GM19468 (cell line): ENCODE data around the gene NDE1.
"Not testable (repeated sequence)": the region's sequence is repeated elsewhere in the genome, so short reads cannot be mapped to it uniquely, and the experiment has no call there.

Source experiments
- ATAC-seq: cut with Tn5 transposase; IDR thresholded peaks from one replicate; pipeline ENCODE4 v1.9.1; 2021; ENCODE audit warnings: mild to moderate bottlenecking, moderate library complexity, moderate number of reproducible peaks; ENCODE audit not compliant: unreplicated experiment; ENCODE audit errors: extremely low read depth

The NDE1 gene

DNA sequence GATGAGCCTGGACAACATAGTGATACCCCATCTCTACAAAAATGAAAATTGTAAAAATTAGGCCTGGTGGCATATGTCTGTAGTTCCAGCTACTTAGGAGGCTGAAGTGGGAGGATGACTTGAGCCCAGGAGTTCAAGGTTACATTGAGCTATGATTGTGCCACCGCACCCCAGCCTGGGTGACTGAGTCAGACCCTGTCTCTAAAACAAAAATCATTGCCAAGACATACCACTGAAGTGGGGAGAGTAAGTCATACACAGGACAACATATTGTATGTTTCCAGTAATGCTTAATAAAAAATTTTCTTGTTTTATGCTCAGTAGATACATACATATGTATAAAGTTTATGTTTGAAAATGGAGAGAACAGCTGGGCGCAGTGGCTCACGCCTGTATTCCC, 39.2 kb downstream of the NDE1 start:
- no peak for ATAC-seq

DNA sequence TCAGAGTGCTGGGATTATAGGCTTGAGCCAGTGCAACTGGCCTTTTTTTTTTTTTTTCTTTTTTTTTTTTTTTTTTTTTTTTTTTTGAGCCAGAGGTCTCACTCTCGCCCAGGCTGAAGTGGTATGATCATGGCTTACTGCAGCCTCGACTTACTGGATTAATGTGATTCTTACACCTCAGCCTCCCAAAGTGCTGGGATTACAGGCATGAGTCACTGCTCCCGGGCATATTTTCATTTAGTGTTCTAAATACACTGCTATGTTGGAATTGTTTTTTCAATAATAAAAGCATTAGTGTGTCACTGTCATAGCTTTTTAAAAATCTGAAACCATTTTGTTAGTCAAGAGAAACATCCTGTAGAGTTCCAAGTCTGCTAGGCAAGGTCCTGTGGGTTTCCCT, 40.3 kb downstream of the NDE1 start:
- no peak for ATAC-seq

DNA sequence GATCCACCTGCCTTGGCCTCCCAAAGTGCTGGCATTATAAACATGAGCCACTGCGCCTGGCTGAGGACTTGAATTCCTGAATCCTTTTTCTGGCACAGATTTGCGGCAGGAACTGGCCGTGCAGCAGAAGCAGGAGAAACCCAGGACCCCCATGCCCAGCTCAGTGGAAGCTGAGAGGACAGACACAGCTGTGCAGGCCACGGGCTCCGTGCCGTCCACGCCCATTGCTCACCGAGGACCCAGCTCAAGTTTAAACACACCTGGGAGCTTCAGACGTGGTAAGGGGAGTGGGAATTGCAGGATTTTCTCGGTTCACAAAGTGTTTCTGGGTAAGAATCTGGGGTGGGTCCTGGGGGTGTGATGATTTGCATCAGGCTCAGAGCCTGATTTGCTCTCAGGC, 41.0 kb downstream of the NDE1 start:
- ATAC-seq = no peak

DNA sequence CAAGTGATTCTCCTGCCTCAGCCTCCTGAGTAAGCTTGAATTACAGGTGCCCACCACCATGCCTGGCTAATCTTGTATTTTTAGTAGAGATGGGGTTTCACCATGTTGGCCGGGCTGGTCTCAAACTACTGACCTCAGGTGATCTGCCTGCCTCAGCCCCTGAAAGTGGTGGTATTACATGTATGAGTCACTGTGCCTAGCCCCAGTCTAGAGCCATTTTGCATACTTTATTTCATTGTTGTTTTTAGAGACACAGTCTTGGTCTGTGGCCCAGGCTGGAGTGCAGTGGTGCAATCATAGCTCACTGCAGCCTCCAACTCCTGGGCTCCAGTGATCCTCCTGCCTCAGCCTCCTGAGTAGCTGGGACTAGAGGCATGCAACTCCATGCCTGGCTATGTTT, 42.5 kb downstream of the NDE1 start:
- not testable (repeated sequence) for ATAC-seq

DNA sequence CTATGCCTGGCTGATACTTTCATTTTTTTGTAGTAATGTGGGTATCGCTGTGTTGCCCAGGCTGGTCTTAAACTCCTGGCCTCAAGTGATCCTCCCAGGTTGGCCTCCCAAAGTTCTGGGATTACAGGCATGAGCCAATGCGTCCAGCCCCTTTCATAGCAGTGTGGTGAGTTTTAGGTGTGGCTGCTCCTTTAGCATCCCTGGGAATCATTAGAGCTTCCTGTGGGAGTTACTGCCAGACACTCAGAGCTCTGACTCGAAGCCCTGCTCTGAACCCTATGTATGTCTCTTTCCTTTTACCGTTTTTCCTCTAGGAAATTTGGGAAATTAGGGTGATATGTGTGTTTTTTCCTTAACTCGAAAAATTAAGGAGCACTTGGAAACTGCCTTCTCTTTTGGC, 44.5 kb downstream of the NDE1 start:
- ATAC-seq = no peak

DNA sequence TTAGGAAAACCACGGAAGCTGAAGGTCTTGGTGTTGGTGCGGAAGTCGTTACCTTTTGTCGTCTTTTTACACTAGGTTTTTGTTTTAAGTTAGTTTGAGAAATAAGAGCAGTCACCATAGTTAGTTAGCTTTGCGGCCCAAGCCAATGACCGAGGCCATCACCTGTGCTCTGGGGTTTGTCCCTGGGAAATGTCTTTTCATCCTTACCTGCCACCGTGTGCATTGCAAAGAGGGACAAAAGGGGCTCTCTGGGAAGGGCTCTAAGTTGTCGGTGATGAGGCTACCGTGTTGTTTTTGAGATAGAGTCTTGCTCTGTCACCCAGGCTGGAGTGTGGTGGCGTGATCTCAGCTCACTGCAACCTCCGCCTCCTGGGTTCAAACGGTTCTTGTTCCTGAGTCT, 49.8 kb downstream of the NDE1 start:
- ATAC-seq = no peak

DNA sequence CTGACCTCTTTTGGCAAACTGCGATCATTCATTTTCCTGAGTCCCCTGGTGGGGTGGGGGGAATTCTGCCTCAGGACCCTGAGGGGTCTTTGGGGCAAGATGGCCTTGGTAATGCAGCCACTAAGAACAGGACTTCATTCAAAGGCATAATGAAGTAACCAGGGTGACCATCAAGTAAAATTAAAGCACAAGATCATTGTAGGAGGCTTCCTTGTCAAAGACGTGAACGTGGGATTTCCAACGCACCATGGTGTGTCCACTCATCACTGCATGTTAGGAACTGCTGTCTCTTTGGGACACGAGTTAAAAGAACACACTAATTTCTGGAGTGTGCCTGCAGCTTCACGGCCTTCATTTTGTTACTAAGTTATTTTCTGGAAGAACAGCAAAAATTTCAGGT, 51.3 kb downstream of the NDE1 start:
- no peak for ATAC-seq

DNA sequence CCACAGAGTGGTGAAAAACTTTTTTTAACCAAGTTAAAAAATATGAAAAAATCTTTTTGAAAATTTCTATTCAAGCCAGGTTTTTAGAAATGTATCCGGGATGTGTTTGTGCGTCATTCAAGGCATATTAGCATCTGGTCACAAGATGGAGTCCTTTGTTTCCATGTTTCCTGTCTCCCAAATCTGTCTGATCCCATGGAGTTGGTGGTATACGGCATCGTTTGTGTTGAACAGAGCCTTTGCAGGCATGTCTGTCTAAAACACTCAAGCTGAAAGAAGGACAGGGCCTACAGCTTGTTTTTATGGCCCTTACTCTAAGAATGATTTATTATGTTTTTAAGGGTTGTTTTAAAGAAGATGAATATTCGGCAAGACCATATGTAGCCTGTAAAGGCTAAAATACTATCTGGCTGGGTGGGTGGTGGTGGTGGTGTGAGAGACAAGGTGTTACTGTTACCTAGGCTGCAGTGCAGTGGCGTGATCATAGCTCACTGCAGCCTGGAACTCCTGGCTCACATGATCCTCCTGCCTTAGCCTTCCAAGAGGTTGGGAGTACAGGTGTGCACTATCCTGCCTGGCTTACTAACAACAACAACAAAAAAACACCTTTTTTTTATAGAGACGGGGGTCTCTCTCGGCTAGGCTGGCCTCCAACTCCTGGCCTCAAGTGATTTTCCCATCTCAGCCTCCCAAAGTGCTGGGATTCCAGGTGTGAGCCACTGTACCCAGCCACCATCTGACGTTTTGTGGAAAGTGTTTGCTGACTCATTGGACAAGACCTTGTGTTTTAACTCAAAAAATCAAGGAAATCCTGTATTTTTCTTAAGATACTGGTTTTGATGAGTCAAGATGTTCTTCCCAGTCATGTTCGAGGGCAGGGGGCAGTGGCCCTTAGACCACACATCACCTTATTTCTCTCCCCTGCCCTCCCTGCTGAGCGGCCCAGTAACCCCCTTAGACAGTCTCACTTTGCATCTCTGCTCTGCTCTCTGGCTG, 52.2 kb downstream of the NDE1 start:
- no peak for ATAC-seq

DNA sequence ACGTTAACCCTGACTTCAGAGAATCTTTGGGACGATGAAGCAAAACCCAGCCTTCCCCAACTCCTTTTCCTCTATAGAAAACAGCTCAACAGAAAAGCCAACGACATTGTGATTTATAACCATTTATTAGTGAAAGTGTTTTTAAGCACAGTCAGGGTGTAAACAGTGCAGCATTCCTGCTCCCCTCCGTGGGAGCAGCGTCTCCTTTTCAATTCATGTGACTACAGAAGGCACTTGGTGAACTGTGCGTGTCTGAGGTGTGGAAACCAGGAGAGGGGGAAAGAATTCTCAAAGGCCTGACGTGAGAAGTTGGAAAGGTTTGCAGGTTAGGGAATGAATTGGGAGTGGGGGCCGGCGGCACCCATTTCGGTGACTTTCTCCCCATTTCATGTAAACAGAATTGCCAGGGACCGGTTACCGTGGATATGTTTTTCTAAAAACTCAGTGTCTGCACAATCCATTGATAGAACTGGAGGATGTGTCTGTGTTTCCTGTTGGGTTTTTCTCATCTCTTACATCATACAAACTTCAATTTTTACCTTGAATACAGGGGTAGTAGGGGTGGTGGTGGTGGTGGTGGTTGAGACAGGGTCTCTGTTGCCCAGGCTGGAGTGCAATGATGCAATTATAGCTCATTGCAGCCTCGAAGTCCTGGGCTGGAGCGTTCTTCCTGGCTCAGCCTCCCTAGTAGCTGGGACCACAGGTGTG, 53.1 kb downstream of the NDE1 start:
- ATAC-seq = no peak

DNA sequence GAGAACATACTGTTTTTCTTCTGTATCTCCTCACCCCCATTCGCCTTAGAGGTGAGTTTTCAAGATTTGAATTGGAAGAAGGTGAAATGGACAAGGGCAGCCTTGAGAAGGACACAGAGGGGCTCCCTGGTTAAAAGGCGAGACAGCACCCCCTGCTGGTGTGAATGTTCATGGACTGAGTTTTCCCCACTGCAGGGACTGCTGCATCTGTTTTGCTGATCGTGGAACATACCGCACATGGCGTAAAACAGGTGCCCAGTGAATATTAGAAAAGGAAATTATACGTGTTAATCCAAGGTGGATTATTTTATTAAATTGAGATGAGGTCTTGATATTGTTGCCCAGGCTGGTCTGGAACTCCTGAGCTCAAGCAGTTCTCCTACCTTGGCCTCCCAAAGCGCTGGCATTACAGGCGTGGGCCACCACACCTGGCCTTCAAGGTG, 54.5 kb downstream of the NDE1 start:
- no peak for ATAC-seq

DNA sequence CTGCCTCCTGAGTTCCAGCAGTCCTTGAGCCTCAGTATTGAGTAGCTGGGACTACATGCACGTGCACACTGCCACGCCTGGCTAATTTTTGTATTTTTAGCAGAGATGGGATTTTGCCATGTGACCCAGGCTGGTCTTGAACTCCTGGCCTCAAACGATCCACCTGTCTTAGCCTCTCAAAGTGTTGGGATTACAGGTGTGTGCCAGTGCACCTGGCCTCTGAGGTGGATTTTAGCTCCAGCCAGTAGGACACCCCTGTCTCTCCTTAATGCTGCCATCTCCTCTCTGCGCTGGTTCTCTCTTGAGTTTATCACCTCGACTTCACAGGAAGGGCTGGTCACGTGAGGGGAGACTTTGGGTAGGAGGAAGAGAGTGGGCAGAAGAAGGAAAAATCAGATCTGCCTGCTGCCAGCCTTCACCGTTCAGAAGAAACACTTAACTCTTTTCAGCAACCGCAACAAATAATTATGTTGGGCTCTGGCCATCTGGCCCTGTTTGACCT, 55.1 kb downstream of the NDE1 start:
- no peak for ATAC-seq

DNA sequence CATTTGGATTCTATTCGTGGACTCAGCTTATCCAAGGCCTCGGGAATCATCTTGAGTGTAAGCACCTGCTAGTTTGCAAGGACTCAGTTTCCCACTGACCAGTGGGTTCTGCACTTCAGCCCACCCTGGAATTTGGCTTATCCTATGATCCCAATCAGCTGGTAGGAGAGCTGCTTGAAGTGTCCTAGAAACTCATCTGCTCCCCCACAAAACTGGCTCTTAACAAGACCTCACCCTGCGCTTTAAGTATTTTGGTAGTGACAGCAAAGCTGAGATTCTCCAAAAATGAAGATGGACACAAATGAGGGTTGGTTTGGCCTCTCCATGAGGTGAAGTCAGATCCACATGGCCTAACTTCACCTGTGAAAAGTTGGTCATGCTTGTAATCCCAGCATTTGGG, 57.3 kb downstream of the NDE1 start:
- no peak for ATAC-seq

DNA sequence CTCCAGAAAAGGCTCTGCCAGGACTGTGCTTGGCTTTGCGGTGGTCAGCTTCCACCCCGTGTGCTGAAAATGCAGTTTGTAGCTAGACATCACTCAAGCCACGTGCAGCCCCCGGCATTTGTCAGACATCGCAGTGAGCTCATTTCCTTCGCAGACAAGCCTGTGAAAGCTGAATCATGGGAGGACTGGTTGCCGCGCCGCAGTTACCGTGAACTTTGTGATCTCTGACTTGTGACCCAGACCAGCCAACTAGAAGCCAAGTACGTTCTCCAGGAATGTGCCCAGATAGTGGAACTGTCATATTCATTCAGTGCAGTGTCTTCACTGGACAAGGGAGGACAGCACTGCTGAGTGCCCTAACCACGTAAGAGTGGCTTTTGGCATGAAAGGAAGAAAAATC, 58.1 kb downstream of the NDE1 start:
- ATAC-seq = no peak

DNA sequence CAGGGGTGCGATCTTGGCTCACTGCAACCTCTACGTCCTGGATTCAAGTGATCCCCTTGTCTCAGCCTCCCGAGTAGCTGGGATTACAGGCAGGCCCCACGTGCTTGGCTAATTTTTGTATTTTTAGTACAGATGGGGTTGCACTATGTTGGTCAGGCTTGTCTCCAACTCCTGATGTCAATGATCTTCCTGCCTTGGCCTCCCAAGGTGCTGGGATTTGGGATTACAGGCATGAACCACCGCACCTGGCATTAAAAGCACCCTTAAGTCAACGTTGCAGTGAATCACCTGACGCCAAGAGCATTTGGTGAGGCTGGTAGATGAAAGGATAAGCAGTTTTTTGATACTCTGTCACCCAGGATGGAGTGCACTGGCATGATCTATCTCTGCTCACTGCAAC, 59.0 kb downstream of the NDE1 start:
- no peak for ATAC-seq

DNA sequence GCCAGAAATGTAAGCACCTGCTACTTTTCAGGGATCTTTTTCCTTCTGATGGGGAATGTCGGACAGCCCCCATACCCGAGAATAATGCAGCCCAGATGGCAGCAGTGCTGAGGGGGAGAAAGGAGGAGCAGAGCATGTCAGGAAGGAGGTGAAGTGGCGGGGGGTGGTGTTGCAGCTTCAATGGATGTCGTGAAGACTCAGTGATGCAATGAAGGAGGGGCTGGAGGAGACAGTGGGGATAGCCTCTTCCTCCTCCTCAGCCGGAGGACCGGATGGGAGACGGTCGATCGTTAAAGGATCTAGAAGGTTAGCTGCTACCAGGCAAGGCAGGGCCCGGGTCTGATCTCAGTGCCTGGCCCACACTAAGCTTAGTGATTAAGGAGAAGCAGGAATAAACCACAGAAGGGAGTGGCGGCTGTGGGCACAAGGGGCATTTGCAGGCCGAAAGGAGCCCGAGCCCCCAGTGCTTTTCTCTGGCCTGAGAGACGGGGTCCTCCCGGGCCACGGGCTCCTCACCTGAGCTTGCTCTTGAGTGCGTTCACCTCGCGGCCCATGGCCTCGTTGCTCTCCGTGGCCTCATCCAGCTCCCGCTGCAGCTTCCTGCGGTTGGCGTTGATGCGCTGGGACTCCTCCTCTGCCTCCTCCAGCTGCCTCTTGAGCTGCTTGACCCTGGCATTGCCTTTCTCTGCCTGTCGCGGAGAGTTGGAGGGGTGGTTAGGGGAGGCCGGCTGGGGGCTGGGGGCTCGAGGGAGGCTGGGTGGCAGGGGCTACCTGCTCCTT, 64.5 kb downstream of the NDE1 start:
- no peak for ATAC-seq

DNA sequence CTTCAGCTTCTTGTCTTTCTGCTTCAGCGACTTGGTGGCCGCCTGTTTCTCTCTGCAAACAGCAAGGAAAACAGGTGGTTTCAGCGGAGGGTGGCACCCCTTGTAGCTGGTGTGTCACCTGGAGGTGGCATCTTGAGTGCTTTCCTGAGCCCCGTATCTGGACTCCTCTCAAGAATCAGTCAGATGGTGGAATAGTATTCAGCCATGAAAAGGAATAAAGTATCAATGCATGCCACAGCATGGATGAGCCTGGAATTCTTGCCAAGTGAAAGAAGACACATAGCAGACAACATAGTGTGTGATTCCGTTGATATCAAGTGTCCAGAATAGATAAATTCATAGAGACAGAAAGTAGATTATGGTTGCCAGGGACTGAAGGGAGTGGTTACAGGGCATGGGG, 65.2 kb downstream of the NDE1 start:
- no peak for ATAC-seq

DNA sequence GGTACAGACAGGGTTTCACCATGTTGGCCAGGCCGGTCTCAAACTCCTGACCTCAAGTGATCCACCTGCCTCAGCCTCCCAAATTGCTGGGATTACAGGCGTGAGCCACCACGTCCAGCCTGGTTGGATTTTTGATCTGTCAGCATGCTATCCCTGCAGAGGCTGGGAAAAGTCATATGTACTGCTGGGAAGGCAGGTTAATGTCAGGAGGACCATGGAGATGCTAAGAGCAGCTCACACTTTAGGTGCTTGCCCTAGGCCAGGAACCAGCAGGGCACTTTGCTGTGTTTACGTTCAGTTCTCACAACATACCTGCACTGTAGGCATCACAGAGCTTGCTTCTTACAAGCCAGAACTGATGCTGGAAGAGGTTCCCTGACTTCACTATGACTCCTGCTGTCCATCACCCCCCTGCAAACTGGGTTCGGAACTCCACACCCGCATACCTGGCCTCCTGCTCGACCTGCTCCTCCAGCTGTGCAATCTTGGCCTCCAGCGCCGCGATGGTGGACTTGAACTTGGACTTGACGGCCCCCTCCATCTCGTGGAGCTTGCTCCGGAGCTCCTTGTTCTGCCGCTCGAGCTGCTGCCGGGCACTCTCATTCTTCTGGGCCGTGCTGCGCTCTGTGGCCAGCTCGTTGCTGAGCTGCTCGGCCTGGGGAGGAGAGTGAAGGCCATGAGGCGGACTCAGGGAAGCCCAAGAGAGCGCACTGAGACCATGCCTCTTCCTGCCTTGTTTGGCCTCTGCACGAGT, 66.8 kb downstream of the NDE1 start:
- no peak for ATAC-seq

DNA sequence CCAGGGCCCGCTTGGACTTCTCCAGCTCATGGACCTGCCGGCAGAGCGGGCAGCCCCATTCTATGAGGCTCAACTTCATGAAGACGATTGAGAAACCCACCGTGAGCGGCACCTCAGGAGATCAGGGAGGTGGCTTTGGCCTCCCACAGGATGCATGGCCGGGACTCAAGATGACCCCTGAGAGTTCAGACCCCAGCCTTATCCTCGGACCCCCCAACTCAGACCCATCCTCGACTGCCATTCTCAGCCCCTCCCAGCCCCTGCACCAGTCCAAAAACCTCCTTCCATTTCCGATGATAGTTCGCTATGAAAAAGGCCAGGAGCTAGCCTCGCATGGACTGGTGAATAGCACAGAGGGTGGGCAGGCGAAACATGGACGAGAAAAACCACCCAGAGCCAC, 71.0 kb downstream of the NDE1 start:
- ATAC-seq = no peak

DNA sequence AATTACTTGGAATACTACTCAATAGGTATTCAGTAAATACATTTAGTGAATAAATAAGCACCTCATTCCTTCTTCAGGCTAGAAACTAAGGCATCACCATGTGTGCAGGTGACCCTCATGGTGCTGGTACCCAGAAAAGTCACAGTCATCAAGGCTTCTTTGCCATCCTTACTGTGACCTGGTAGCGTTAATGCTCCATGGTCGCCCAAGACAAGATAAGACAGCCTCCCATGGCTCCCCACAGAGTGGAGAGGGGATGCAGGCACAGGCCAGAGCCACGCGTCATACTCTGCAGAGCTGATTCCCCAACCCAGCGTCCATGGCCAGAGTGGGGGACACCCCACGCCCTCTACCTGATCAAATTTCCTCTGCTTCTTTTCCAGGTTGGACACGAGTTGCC, 73.8 kb downstream of the NDE1 start:
- ATAC-seq = no peak
